A549 (cell line): Measurements from ENCODE around the gene ALG14. TPM values are rescaled to one million over a fixed set of nuclear protein-coding genes. Genes with fewer than 3 reads are reported as not detected.

ENCODE experiments used
- ATAC-seq, 2 experiments: fragments of 200-7000 bp in 1 of 2; fragments of >200 bp in 1 of 2; cut with Nextera tagmentation in 1 of 2; cut with Tn5 transposase in 1 of 2; 3 replicates each; pipeline versions ENCODE4 v1.8.0 to v1.9.1; 2018 to 2020; ENCODE audit warnings: mild to moderate bottlenecking in 1 of 2, moderate library complexity in 1 of 2
- CTCF ChIA-PET: fragments of 300-600 bp; sonication (Branson Sonifier 250); formaldehyde crosslinking; extraction: SDS; loops from one replicate; lab custom pipeline; 2021; ENCODE audit warnings: antibody characterized with exemption, inconsistent platforms; lab: Yijun Ruan, JAX
- POLR2A ChIA-PET: fragments of 350-600 bp; formaldehyde crosslinking; extraction: SDS; loops from one replicate; lab custom pipeline; 2021; ENCODE audit warnings: antibody characterized with exemption, inconsistent platforms; lab: Yijun Ruan, JAX
- DNase-seq, 2 experiments: peaks; one replicate each; pipeline versions ENCODE4 v3.0.0 to v3.0.0-alpha.2; 2011 to 2016; ENCODE audit warnings: low read depth in 1 of 2, low spot score in 1 of 2
- FAIRE-seq: peaks from 2 replicates; lab custom pipeline; 2011; peaks lifted over from hg19 to GRCh38; lab: Jason Lieb, UNC
- H3K27ac ChIP-seq, 2 experiments: fragments of >200 bp; sonication (Bioruptor Twin); formaldehyde crosslinking; 3 replicates each; pipeline ENCODE4 v1.5.1; 2016 to 2017
- H3K4me1 ChIP-seq: fragments of >200 bp; sonication (Bioruptor Twin); formaldehyde crosslinking; 3 replicates; pipeline ENCODE4 v1.6.1; 2016
- H3K4me2 ChIP-seq: fragments of >200 bp; sonication (Bioruptor Twin); formaldehyde crosslinking; 3 replicates; pipeline ENCODE4 v1.6.1; 2016
- H3K4me3 ChIP-seq: fragments of >200 bp; sonication (Bioruptor Twin); formaldehyde crosslinking; 3 replicates; pipeline ENCODE4 v1.5.1; 2016
- H3K9me3 ChIP-seq: fragments of >200 bp; sonication (Bioruptor Twin); formaldehyde crosslinking; 3 replicates; pipeline ENCODE4 v1.6.1; 2016
- EHF ChIP-seq: fragments of 250-450 bp; sonication (Bioruptor Pico); IDR thresholded peaks from 2 replicates; pipeline ENCODE4 v1.5.0; 2020; ENCODE audit warnings: mild to moderate bottlenecking
- EHMT2 ChIP-seq: fragments of 200-600 bp; sonication (generic); IDR thresholded peaks from 2 replicates; pipeline ENCODE4 v1.6.1; 2016; ENCODE audit warnings: antibody characterized with exemption, low read depth, mild to moderate bottlenecking, moderate library complexity
- ELK1 ChIP-seq: fragments of 150-350 bp; IDR thresholded peaks from 2 replicates; pipeline ENCODE4 v1.6.1; 2014; ENCODE audit warnings: low read depth, mild to moderate bottlenecking, low read length
- EP300 ChIP-seq, 2 experiments: fragments of >200 bp; sonication (Bioruptor Twin); formaldehyde crosslinking; IDR thresholded peaks; 2 replicates in 1 of 2; 3 replicates in 1 of 2; pipeline ENCODE4 v1.6.1; 2016 to 2017
- ESRRA ChIP-seq: fragments of 150-350 bp; IDR thresholded peaks from 2 replicates; pipeline ENCODE4 v1.6.1; 2014; ENCODE audit warnings: mild to moderate bottlenecking, low read length, borderline replicate concordance
- HDAC2 ChIP-seq: fragments of 200-600 bp; sonication (generic); IDR thresholded peaks from 2 replicates; pipeline ENCODE4 v1.6.1; 2016
- HES2 ChIP-seq: fragments of >200 bp; sonication (Bioruptor Twin); formaldehyde crosslinking; IDR thresholded peaks from 2 replicates; pipeline ENCODE4 v1.6.1; 2016
- HMGXB4 ChIP-seq: fragments of 250-450 bp; sonication (Bioruptor Pico); IDR thresholded peaks from 2 replicates; pipeline ENCODE4 v1.5.0; 2021; ENCODE audit warnings: mild to moderate bottlenecking, moderate library complexity, borderline replicate concordance
- HOXA7 ChIP-seq: fragments of 250-450 bp; sonication (Bioruptor Pico); IDR thresholded peaks from 2 replicates; pipeline ENCODE4 v1.5.0; 2020; ENCODE audit warnings: mild to moderate bottlenecking, moderate library complexity
- MAX ChIP-seq: IDR thresholded peaks from 2 replicates; pipeline ENCODE4 v1.6.1; 2012
- MAZ ChIP-seq: fragments of 150-350 bp; IDR thresholded peaks from 2 replicates; pipeline ENCODE4 v1.6.1; 2014; ENCODE audit warnings: antibody characterized with exemption, low read depth, low read length, borderline replicate concordance
- NFE2L2 ChIP-seq: fragments of 150-350 bp; conservative IDR thresholded peaks from 2 replicates; pipeline ENCODE4 v1.6.1; 2014; ENCODE audit warnings: low read length
- PBX3 ChIP-seq: IDR thresholded peaks from 2 replicates; pipeline ENCODE4 v1.6.1; 2012
- PHF8 ChIP-seq: fragments of 200-600 bp; sonication (generic); IDR thresholded peaks from 2 replicates; pipeline ENCODE4 v1.6.1; 2016; ENCODE audit warnings: low read depth, mild to moderate bottlenecking, antibody characterized with exemption, moderate library complexity, borderline replicate concordance
- RAD21 ChIP-seq, 2 experiments: fragments of >200 bp in 1 of 2; sonication (Bioruptor Twin) in 1 of 2; formaldehyde crosslinking in 1 of 2; IDR thresholded peaks in 1 of 2; conservative IDR thresholded peaks in 1 of 2; 2 replicates in 1 of 2; 3 replicates in 1 of 2; pipeline ENCODE4 v1.6.1; 2012 to 2018; ENCODE audit warnings: inconsistent platforms in 1 of 2
- RARB ChIP-seq: fragments of 250-450 bp; sonication (Bioruptor Pico); IDR thresholded peaks from 2 replicates; pipeline ENCODE4 v1.8.0; 2021; ENCODE audit warnings: mild to moderate bottlenecking, moderate library complexity
- RNF2 ChIP-seq: fragments of 200-600 bp; sonication (generic); IDR thresholded peaks from 2 replicates; pipeline ENCODE4 v1.6.1; 2016; ENCODE audit warnings: low read depth, mild to moderate bottlenecking, antibody characterized with exemption, moderate library complexity, borderline replicate concordance
- SREBF2 ChIP-seq: fragments of 450-650 bp; IDR thresholded peaks from 2 replicates; pipeline ENCODE4 v1.6.1; 2014; ENCODE audit warnings: mild to moderate bottlenecking, moderate library complexity
- ZC3H11A ChIP-seq: fragments of 450-650 bp; IDR thresholded peaks from 2 replicates; pipeline ENCODE4 v1.6.1; 2014; ENCODE audit warnings: antibody characterized with exemption, mild to moderate bottlenecking
- WGBS: methylation state at CpG from one replicate; pipeline ENCODE4 v1.1.6; 2017; ENCODE audit errors: missing lambda C conversion rate; 5-methylcytosine and 5-hydroxymethylcytosine counted together
- polyA plus RNA-seq, 4 experiments: library from polyadenylated mRNA; depleted of rRNA in 3 of 4; stranded (reverse); fragments of >200 nt; fragmentation: RNase III in 1 of 4; extraction: RNeasy Plus Mini Kit Qiagen cat#74134 plus additional on column Dnase treatment in 1 of 4; gene quantifications; 2 replicates in 3 of 4; 3 replicates in 1 of 4; pipeline ENCODE4 v1.2.3, GENCODE V29; 2011 to 2017

The ALG14 gene
- polyA plus RNA-seq, 2 of the 4 experiments (the other 2 are of a cell fraction): 5.0 to 5.4 TPM

GRCh38 chr1:94979656-94980581, 92.8 kb downstream of the ALG14 start:
- 84% methylated on average over 9 of the region's 9 CpGs for WGBS
- H3K27ac ChIP-seq: no peak overlapping the region
- ChIA-PET POLR2A (no interaction called here), CTCF (interaction anchor here (2.0 kb wide), 1 partner anchor 64 kb away, joined by 4 read pairs; no protein-coding TSS in a partner anchor)
- TF ChIP-seq PBX3 (no peak), MAX (no peak)
- DNase-seq (no peak), ATAC-seq (no peak), FAIRE-seq (no peak)
- no peaks in the 10 kb centered on the region for H3K4me1 ChIP-seq
- no peaks in the 10 kb centered on the region for H3K9me3 ChIP-seq
- no peak overlapping the region for H3K4me3 ChIP-seq
- H3K4me2 ChIP-seq: no peak overlapping the region

- no peaks in the 10 kb centered on the region for H3K4me1 ChIP-seq
- no peaks in the 10 kb centered on the region for H3K9me3 ChIP-seq
- ChIA-PET POLR2A (interaction anchor here (0.7 kb wide), 1 partner anchor 24 kb away, joined by 4 read pairs; no protein-coding TSS in a partner anchor), CTCF (interaction anchor here (2.0 kb wide), 1 partner anchor 64 kb away, joined by 4 read pairs; no protein-coding TSS in a partner anchor)
- TF ChIP-seq ELK1: no peak
- TF ChIP-seq RARB (CRISPR knock-in tag): no peak
- TF ChIP-seq SREBF2: no peak
- no peak for TF ChIP-seq HMGXB4 (CRISPR knock-in tag)
- no peak for TF ChIP-seq PBX3
- no peak for TF ChIP-seq ESRRA
- TF ChIP-seq EP300 (IDR thresholded peaks at IDR 0.05): no peak
- no peak for TF ChIP-seq HES2
- TF ChIP-seq MAX: no peak
- no peak for TF ChIP-seq NFE2L2
- TF ChIP-seq HDAC2: no peak
- TF ChIP-seq ZC3H11A: no peak
- TF ChIP-seq EHF: no peak
- TF ChIP-seq HOXA7 (CRISPR knock-in tag): no peak
- TF ChIP-seq MAZ: no peak
- TF ChIP-seq RNF2: no peak
- no peak for TF ChIP-seq RAD21 (conservative IDR thresholded peaks at IDR 0.05 in 1 of 2, IDR thresholded peaks at IDR 0.05 in 1 of 2)
- TF ChIP-seq EHMT2: no peak
- TF ChIP-seq PHF8: no peak
- H3K4me3 ChIP-seq: no peak overlapping the region
- no peak for DNase-seq
- H3K4me2 ChIP-seq: no peak overlapping the region
- no peak overlapping the region for H3K27ac ChIP-seq
- no peak for ATAC-seq
- 87% methylated on average over 4 of the region's 5 CpGs for WGBS
- FAIRE-seq: no peak
These were observed 93.6 kb downstream of the ALG14 start for GRCh38 chr1:94979131-94979530.
